ENCODE measurements around the gene EEF1AKMT3.

DNA sequence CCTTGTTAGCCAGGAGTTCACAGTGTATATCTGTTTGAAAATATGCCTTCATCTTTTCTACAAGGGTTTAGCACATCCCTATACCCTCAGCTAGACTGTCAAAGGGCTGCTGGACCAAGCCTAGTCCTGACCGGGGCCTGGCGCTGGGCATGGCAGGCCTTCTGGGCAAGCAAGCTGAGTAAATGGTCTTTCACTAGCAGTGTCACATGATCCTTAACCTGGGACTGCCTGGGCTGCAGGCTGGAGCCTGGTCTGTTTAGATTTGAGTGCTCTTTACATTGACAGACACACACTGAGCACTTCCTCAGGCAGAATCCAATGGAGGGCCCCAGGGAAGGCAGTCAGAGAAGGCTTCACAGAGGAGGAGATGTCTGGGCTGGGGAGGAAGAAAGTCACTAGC is 53.0 kb downstream of the EEF1AKMT3 start:
- TF ChIP-seq, protein P1, sequence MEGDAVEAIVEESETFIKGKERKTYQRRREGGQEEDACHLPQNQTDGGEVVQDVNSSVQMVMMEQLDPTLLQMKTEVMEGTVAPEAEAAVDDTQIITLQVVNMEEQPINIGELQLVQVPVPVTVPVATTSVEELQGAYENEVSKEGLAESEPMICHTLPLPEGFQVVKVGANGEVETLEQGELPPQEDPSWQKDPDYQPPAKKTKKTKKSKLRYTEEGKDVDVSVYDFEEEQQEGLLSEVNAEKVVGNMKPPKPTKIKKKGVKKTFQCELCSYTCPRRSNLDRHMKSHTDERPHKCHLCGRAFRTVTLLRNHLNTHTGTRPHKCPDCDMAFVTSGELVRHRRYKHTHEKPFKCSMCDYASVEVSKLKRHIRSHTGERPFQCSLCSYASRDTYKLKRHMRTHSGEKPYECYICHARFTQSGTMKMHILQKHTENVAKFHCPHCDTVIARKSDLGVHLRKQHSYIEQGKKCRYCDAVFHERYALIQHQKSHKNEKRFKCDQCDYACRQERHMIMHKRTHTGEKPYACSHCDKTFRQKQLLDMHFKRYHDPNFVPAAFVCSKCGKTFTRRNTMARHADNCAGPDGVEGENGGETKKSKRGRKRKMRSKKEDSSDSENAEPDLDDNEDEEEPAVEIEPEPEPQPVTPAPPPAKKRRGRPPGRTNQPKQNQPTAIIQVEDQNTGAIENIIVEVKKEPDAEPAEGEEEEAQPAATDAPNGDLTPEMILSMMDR (conservative IDR thresholded peaks at IDR 0.05; ENCODE audit: low read length) = no peak
- no peak for TF ChIP-seq EZH2phosphoT487 (IDR thresholded peaks at IDR 0.05; ENCODE audit: borderline replicate concordance)

Measured in Loucy (cell line).